PC-9 (cell line): ENCODE results near the gene PTPRG.

Experiments used
- CTCF ChIP-seq: fragments of 200-600 bp; sonication (generic); conservative IDR thresholded peaks from 2 replicates; pipeline ENCODE4 v1.6.1; 2017; ENCODE audit warnings: mixed run types, antibody characterized with exemption, mild to moderate bottlenecking, moderate library complexity
- EZH2 ChIP-seq: fragments of 200-600 bp; sonication (generic); IDR thresholded peaks from 2 replicates; pipeline ENCODE4 v1.8.0; 2017; ENCODE audit warnings: antibody characterized with exemption, low read depth

GRCh38 chr3:61578667-61579367, 17.4 kb downstream of the PTPRG start:
- TF ChIP-seq CTCF (no peak), EZH2 (no peak)
